GM10248 (cell line): ENCODE measurements around the gene RSPH1.

Source experiments
- CTCF ChIA-PET: fragments of 300-600 bp; sonication (Branson Sonifier 250); formaldehyde crosslinking; extraction: SDS; loops from one replicate; lab custom pipeline; 2021; ENCODE audit warnings: antibody characterized with exemption; lab: Yijun Ruan, JAX
- POLR2A ChIA-PET: fragments of 350-650 bp; sonication (Branson Sonifier 250); formaldehyde crosslinking; extraction: SDS; loops from one replicate; lab custom pipeline; 2020; ENCODE audit warnings: antibody characterized with exemption; lab: Yijun Ruan, JAX
- DNase-seq: peaks from one replicate; pipeline ENCODE4 v3.0.0; 2012; ENCODE audit errors: extremely low spot score
- TF ChIP-seq, protein P1 (sequence below): IDR thresholded peaks from 2 replicates; pipeline ENCODE4 v1.5.1; 2012; ENCODE audit warnings: mild to moderate bottlenecking, low read depth; ENCODE audit errors: extremely low read depth, missing control alignments, control extremely low read depth

The RSPH1 gene

GRCh38 chr21:42468491-42469131, 27.4 kb downstream of the RSPH1 start:
- DNase-seq: no peak
- ChIA-PET POLR2A (no interaction called here), CTCF (interaction anchor here (0.7 to 3.8 kb wide), 8 partner anchors 10 to 68 kb away, joined by 3 to 45 read pairs (median 4); no protein-coding TSS in a partner anchor)
- TF ChIP-seq, protein P1, sequence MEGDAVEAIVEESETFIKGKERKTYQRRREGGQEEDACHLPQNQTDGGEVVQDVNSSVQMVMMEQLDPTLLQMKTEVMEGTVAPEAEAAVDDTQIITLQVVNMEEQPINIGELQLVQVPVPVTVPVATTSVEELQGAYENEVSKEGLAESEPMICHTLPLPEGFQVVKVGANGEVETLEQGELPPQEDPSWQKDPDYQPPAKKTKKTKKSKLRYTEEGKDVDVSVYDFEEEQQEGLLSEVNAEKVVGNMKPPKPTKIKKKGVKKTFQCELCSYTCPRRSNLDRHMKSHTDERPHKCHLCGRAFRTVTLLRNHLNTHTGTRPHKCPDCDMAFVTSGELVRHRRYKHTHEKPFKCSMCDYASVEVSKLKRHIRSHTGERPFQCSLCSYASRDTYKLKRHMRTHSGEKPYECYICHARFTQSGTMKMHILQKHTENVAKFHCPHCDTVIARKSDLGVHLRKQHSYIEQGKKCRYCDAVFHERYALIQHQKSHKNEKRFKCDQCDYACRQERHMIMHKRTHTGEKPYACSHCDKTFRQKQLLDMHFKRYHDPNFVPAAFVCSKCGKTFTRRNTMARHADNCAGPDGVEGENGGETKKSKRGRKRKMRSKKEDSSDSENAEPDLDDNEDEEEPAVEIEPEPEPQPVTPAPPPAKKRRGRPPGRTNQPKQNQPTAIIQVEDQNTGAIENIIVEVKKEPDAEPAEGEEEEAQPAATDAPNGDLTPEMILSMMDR: no peak

GRCh38 chr21:42467140-42467983, 28.7 kb downstream of the RSPH1 start:
- POLR2A ChIA-PET: no interaction called here
- TF ChIP-seq, protein P1: peak; percentile 41
- CTCF ChIA-PET: interaction anchor here (0.7 to 3.8 kb wide), 17 partner anchors 9 to 322 kb away, joined by 3 to 45 read pairs (median 4); partner anchors contain the start of gene SLC37A1
- peak; percentile 56 for DNase-seq

- TF ChIP-seq, protein P1: no peak
- CTCF ChIA-PET: interaction anchor here (0.7 to 3.8 kb wide), 15 partner anchors 8 to 321 kb away, joined by 3 to 45 read pairs (median 4); partner anchors contain the start of gene SLC37A1
- POLR2A ChIA-PET: no interaction called here
- DNase-seq: no peak
Measured at GRCh38 chr21:42466700-42467099, 29.3 kb downstream of the RSPH1 start.

- ChIA-PET POLR2A (no interaction called here), CTCF (no interaction called here)
- DNase-seq: peak; percentile 50
- TF ChIP-seq, protein P1: no peak
Measured at GRCh38 chr21:42465803-42466127, 30.3 kb downstream of the RSPH1 start.

DNA sequence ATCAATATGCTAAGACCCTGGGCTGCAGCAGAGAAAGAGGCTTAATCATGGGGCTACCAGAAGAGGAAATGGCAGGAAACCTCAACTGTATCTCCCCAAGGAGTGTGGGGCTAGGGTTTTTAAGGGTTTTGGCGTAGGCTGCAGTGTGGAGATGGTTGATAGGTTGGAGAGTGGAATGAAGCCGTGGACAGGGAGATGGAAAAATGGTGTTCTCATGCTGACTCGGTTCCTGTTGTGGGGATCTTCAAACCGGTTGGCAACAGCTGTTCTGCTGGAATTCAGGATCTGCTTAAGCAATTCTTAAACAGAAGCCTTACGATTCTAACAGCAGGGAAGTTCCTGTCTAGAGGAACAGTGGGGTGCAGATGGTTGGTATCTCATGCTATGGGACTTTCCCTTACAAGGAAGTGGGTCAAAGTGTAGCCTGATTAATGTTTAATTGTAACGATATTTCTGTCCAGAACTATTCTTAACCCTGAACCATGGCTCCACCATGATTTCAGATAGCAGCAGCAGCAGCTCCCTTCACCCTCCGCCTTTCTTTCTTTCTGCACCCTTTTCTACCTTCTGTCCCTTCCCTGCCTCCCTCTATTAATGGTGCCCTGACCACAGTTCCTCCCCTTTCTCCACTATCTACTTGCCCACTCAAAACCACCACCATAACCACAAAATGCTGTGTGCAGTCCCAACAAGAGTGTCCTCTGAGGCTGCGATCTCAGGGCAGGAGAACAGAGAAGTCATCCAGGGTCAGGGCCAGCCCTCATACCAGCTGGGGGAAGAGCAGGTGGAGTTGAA, 30.8 kb downstream of the RSPH1 start:
- TF ChIP-seq, protein P1: no peak
- no peak for DNase-seq
- ChIA-PET CTCF (interaction anchor here (1.1 kb wide), 1 partner anchor 72 kb away, joined by 3 read pairs; no protein-coding TSS in a partner anchor), POLR2A (no interaction called here)

GRCh38 chr21:42463861-42464515, 32.0 kb downstream of the RSPH1 start:
- TF ChIP-seq, protein P1: no peak
- no peak for DNase-seq

More at GRCh38 chr21:42463861-42464515, 32.0 kb downstream of the RSPH1 start:
- ChIA-PET CTCF (interaction anchor here (1.1 kb wide), 1 partner anchor 73 kb away, joined by 3 read pairs; no protein-coding TSS in a partner anchor), POLR2A (no interaction called here)
